H1 (cell line): ENCODE measurements around the gene CAST. TPM values are rescaled to one million over a fixed set of nuclear protein-coding genes. Genes with fewer than 3 reads are reported as not detected.

Source experiments
- CTCF ChIA-PET: fragments of 300-600 bp; sonication (Branson Sonifier 250); formaldehyde crosslinking; loops from one replicate; lab custom pipeline; 2021; ENCODE audit not compliant: partially characterized antibody; lab: Charles Lee
- POLR2A ChIA-PET: fragments of 300-600 bp; sonication (Branson Sonifier 250); formaldehyde crosslinking; loops from one replicate; lab custom pipeline; 2021; ENCODE audit warnings: inconsistent platforms; ENCODE audit not compliant: partially characterized antibody; lab: Charles Lee
- DNase-seq, 2 experiments: peaks; one replicate each; pipeline versions ENCODE4 v3.0.0 to v3.0.0-alpha.2; 2010 to 2022; ENCODE audit warnings: low spot score in 2 of 2, low read depth in 1 of 2, mixed read lengths in 1 of 2
- FAIRE-seq: peaks from 2 replicates; lab custom pipeline; 2011; peaks lifted over from hg19 to GRCh38; lab: Jason Lieb, UNC
- H2AFZ ChIP-seq: 2 replicates; pipeline ENCODE4 v1.8.1; 2012; ENCODE audit warnings: low read length, inconsistent platforms
- H2AK5ac ChIP-seq: 2 replicates; pipeline ENCODE4 v1.6.1; 2013; ENCODE audit warnings: low read depth, low read length
- H2BK120ac ChIP-seq: replicated peaks from 2 replicates; pipeline ENCODE3; 2013; ENCODE audit warnings: low read depth, low read length, inconsistent platforms
- H2BK12ac ChIP-seq: 2 replicates; pipeline ENCODE4 v1.6.1; 2013; ENCODE audit warnings: low read depth, low read length
- H2BK15ac ChIP-seq: 2 replicates; pipeline ENCODE4 v1.6.1; 2013; ENCODE audit warnings: low read length
- H2BK20ac ChIP-seq: 2 replicates; pipeline ENCODE4 v1.6.1; 2013; ENCODE audit warnings: low read length
- H2BK5ac ChIP-seq: 2 replicates; pipeline ENCODE4 v1.6.1; 2013; ENCODE audit warnings: low read depth, low read length
- H3K14ac ChIP-seq: 2 replicates; pipeline ENCODE4 v1.6.1; 2013; ENCODE audit warnings: inconsistent platforms; ENCODE audit not compliant: insufficient read length
- H3K18ac ChIP-seq: 2 replicates; pipeline ENCODE4 v1.6.1; 2013; ENCODE audit warnings: low read length; ENCODE audit errors: extremely low read depth
- H3K23ac ChIP-seq: 2 replicates; pipeline ENCODE4 v1.6.1; 2013; ENCODE audit warnings: inconsistent platforms; ENCODE audit not compliant: insufficient read length
- H3K23me2 ChIP-seq: 2 replicates; pipeline ENCODE4 v1.6.1; 2013; ENCODE audit warnings: low read depth, low read length
- H3K27ac ChIP-seq: 2 replicates; pipeline ENCODE4 v1.6.1; 2011; ENCODE audit warnings: low read depth, low read length, inconsistent platforms
- H3K27me3 ChIP-seq, 4 experiments: replicated peaks in 1 of 4; 1 replicate in 1 of 4; 2 replicates in 3 of 4; pipeline versions ENCODE4 v1.6.1 to v1.8.1; 2011 to 2013; ENCODE audit warnings: low read length in 3 of 4, mild to moderate bottlenecking in 3 of 4, inconsistent platforms in 2 of 4, mixed read lengths in 2 of 4, moderate library complexity in 1 of 4; ENCODE audit not compliant: control insufficient read depth in 3 of 4, insufficient read depth in 3 of 4; ENCODE audit errors: extremely low read depth in 1 of 4
- H3K36me3 ChIP-seq, 4 experiments: 2 replicates each; pipeline versions ENCODE4 v1.6.1 to v1.8.1; 2011 to 2013; ENCODE audit warnings: mild to moderate bottlenecking in 4 of 4, low read length in 3 of 4, moderate library complexity in 2 of 4, control low read depth in 1 of 4, inconsistent platforms in 1 of 4; ENCODE audit not compliant: insufficient read depth in 4 of 4, control insufficient read depth in 2 of 4
- H3K4ac ChIP-seq: replicated peaks from 2 replicates; pipeline ENCODE3; 2013; ENCODE audit warnings: low read length, low read depth, mixed read lengths, inconsistent platforms; ENCODE audit not compliant: insufficient read length
- H3K4me1 ChIP-seq, 4 experiments: replicated peaks in 1 of 4; 1 replicate in 1 of 4; 2 replicates in 3 of 4; pipeline versions ENCODE4 v1.6.1 to v1.8.1; 2011 to 2013; ENCODE audit warnings: low read length in 3 of 4, inconsistent platforms in 2 of 4, mixed read lengths in 1 of 4; ENCODE audit not compliant: insufficient read depth in 4 of 4, control insufficient read depth in 3 of 4
- H3K4me2 ChIP-seq, 2 experiments: 2 replicates each; pipeline versions ENCODE4 v1.6.1 to v1.8.1; 2011 to 2013; ENCODE audit warnings: low read depth in 2 of 2, low read length in 2 of 2, control low read depth in 1 of 2, inconsistent platforms in 1 of 2, mild to moderate bottlenecking in 1 of 2; ENCODE audit not compliant: insufficient read depth in 1 of 2
- H3K4me3 ChIP-seq, 4 experiments: fragments of 200-600, 300-600 bp in 1 of 4; sonication (generic), shearing (Covaris generic), sonication (Bioruptor Twin) in 1 of 4; 2 replicates each; pipeline versions ENCODE4 v1.5.1 to v1.8.1; 2011 to 2016; ENCODE audit warnings: low read length in 4 of 4, low read depth in 3 of 4, control low read depth in 2 of 4, inconsistent platforms in 2 of 4, mild to moderate bottlenecking in 2 of 4, mixed read lengths in 1 of 4, moderate library complexity in 1 of 4; ENCODE audit not compliant: insufficient read depth in 2 of 4; ENCODE audit errors: extremely low read depth in 1 of 4
- H3K56ac ChIP-seq: replicated peaks from 2 replicates; pipeline ENCODE3; 2013; ENCODE audit warnings: low read depth, mild to moderate bottlenecking, mixed read lengths, low read length, inconsistent platforms; ENCODE audit not compliant: insufficient read length
- H3K79me1 ChIP-seq: 2 replicates; pipeline ENCODE4 v1.6.1; 2013; ENCODE audit warnings: low read depth, low read length, control low read depth
- H3K79me2 ChIP-seq, 2 experiments: 2 replicates each; pipeline versions ENCODE4 v1.6.1 to v1.8.1; 2012 to 2013; ENCODE audit warnings: low read length in 2 of 2, mild to moderate bottlenecking in 2 of 2, inconsistent platforms in 1 of 2; ENCODE audit not compliant: insufficient read depth in 2 of 2, control insufficient read depth in 1 of 2
- H3K9ac ChIP-seq, 4 experiments: replicated peaks in 1 of 4; 1 replicate in 1 of 4; 2 replicates in 3 of 4; pipeline versions ENCODE4 v1.6.1 to v1.8.1; 2011 to 2013; ENCODE audit warnings: low read depth in 3 of 4, low read length in 3 of 4, control low read depth in 2 of 4, mild to moderate bottlenecking in 2 of 4, moderate library complexity in 2 of 4, inconsistent platforms in 1 of 4; ENCODE audit errors: extremely low read depth in 1 of 4
- H3K9me3 ChIP-seq, 2 experiments: 2 replicates each; pipeline versions ENCODE4 v1.6.1 to v1.8.1; 2012 to 2013; ENCODE audit warnings: mild to moderate bottlenecking in 2 of 2, moderate library complexity in 2 of 2, control low read depth in 1 of 2, inconsistent platforms in 1 of 2, low read depth in 1 of 2, low read length in 1 of 2, mixed read lengths in 1 of 2; ENCODE audit not compliant: insufficient read depth in 2 of 2
- H4K20me1 ChIP-seq, 2 experiments: replicated peaks in 1 of 2; 2 replicates each; pipeline versions ENCODE3 to v1.8.1; 2011 to 2013; ENCODE audit warnings: inconsistent platforms in 2 of 2, low read length in 2 of 2, mild to moderate bottlenecking in 1 of 2; ENCODE audit not compliant: insufficient read depth in 2 of 2, control insufficient read depth in 1 of 2
- H4K5ac ChIP-seq: 2 replicates; pipeline ENCODE4 v1.6.1; 2013; ENCODE audit warnings: low read length, low read depth, mixed read lengths, inconsistent platforms; ENCODE audit not compliant: insufficient read length
- H4K8ac ChIP-seq: 2 replicates; pipeline ENCODE4 v1.8.0; 2013; ENCODE audit warnings: mild to moderate bottlenecking, moderate library complexity, low read length, inconsistent platforms; ENCODE audit not compliant: insufficient read depth; ENCODE audit errors: extremely low read depth
- H4K91ac ChIP-seq: replicated peaks from 2 replicates; pipeline ENCODE3; 2013; ENCODE audit warnings: low read length, mixed read lengths, inconsistent platforms; ENCODE audit not compliant: insufficient read length
- ASH2L ChIP-seq: fragments of 200-600, 300-600 bp; sonication (generic); IDR thresholded peaks from one replicate; pipeline ENCODE4 v1.7.1; 2017; ENCODE audit warnings: low read length
- BRCA1 ChIP-seq: IDR thresholded peaks from 2 replicates; pipeline ENCODE4 v1.6.1; 2012; ENCODE audit warnings: low read depth, low read length, improper control_type of control experiment
- CEBPB ChIP-seq: IDR thresholded peaks from 2 replicates; pipeline ENCODE4 v1.6.1; 2012; ENCODE audit warnings: low read depth, low read length
- FOSL1 ChIP-seq: IDR thresholded peaks from 2 replicates; pipeline ENCODE4 v1.6.1; 2011; ENCODE audit warnings: mild to moderate bottlenecking, low read depth, low read length, moderate library complexity; ENCODE audit not compliant: insufficient read depth
- KDM1A ChIP-seq: fragments of 200-600, 300-600 bp; sonication (generic); IDR thresholded peaks from 2 replicates; pipeline ENCODE4 v1.7.1; 2016; ENCODE audit warnings: mild to moderate bottlenecking, low read length, borderline replicate concordance
- POLR2A ChIP-seq, 2 experiments: IDR thresholded peaks; 1 replicate in 1 of 2; 2 replicates in 1 of 2; pipeline ENCODE4 v1.6.1; 2011; ENCODE audit warnings: low read depth in 2 of 2, low read length in 2 of 2, mild to moderate bottlenecking in 2 of 2; ENCODE audit errors: control extremely low read depth in 1 of 2
- RFX5 ChIP-seq: IDR thresholded peaks from 2 replicates; pipeline ENCODE4 v1.6.1; 2011; ENCODE audit warnings: low read depth, low read length, improper control_type of control experiment, borderline replicate concordance
- SP4 ChIP-seq: IDR thresholded peaks from 2 replicates; pipeline ENCODE4 v1.6.1; 2012; ENCODE audit warnings: low read length, inconsistent platforms
- TAF7 ChIP-seq: optimal IDR thresholded peaks from 2 replicates; pipeline ENCODE3; 2011; ENCODE audit warnings: low read depth, mild to moderate bottlenecking, inconsistent platforms, low read length, moderate library complexity, borderline replicate concordance
- USF2 ChIP-seq: IDR thresholded peaks from 2 replicates; pipeline ENCODE4 v1.6.1; 2011; ENCODE audit warnings: low read length, improper control_type of control experiment
- YY1 ChIP-seq: IDR thresholded peaks from 2 replicates; pipeline ENCODE4 v1.6.1; 2011; ENCODE audit warnings: low read depth, mild to moderate bottlenecking, low read length
- WGBS, 2 experiments: shearing (Covaris generic) in 1 of 2; methylation state at CpG; one replicate each; pipeline versions ENCODE4 v1.1.6 to v1.1.7; 2013 to 2015; ENCODE audit warnings: low lambda C conversion rate in 2 of 2, mixed read lengths in 2 of 2, inconsistent platforms in 1 of 2, low coverage in 1 of 2, missing lambda C conversion rate in 1 of 2; ENCODE audit not compliant: insufficient replicate concordance in 2 of 2, insufficient coverage in 1 of 2, insufficient read length in 1 of 2; ENCODE audit errors: extremely low coverage in 1 of 2, missing lambda C conversion rate in 1 of 2; 5-methylcytosine and 5-hydroxymethylcytosine counted together
- polyA plus RNA-seq, 7 experiments: library from polyadenylated mRNA; depleted of rRNA in 3 of 7; stranded (reverse) in 5 of 7; unstranded in 2 of 7; fragments of >200 nt in 5 of 7; fragments of 200-250 nt in 2 of 7; gene quantifications; 1 replicate in 5 of 7; 2 replicates in 1 of 7; 4 replicates in 1 of 7; pipeline versions ENCODE4 v1.2.1 to v1.2.3, GENCODE V29; 2011 to 2013; ENCODE audit warnings: missing spikeins in 2 of 7, mixed read lengths in 2 of 7
- total RNA-seq: library from RNA; stranded (reverse); fragmentation: NEBNext Ultra II Directional; extraction: Animal tissue kit (Norgen Biotek cat#: 25700); gene quantifications from 2 replicates; pipeline ENCODE4 v1.2.1, GENCODE V29; 2021
- TF ChIP-seq, protein P1 (sequence below), 3 experiments: IDR thresholded peaks; 1 replicate in 2 of 3; 2 replicates in 1 of 3; pipeline versions ENCODE4 v1.5.1 to v1.6.1; 2011; ENCODE audit warnings: low read length in 3 of 3, mild to moderate bottlenecking in 3 of 3, inconsistent platforms in 2 of 3, low read depth in 1 of 3, moderate library complexity in 1 of 3; ENCODE audit not compliant: insufficient read depth in 1 of 3; ENCODE audit errors: control extremely low read depth in 1 of 3

Gene CAST
- total and polyA plus RNA-seq, 2 of the 8 experiments (the other 6 are each of a cell fraction or from before 2014, with no cell fraction given) = 9.0 to 48.2 TPM

- H3K4me1 ChIP-seq = no peaks in the 10 kb centered on the region
- ChIA-PET CTCF (interaction anchor here (0.6 to 2.7 kb wide), 27 partner anchors 10 to 413 kb away, joined by 3 to 20 read pairs (median 4); no protein-coding TSS in a partner anchor), POLR2A (no interaction called here)
- H2AK5ac ChIP-seq = no peak overlapping the region
- no peak overlapping the region for H3K27ac ChIP-seq
- H3K4me3 ChIP-seq = no peak overlapping the region
- H3K4me2 ChIP-seq = no peak overlapping the region
- H2BK12ac ChIP-seq = no peak overlapping the region
- no peaks in the 10 kb centered on the region for H3K23me2 ChIP-seq
- H3K36me3 ChIP-seq = peaks cover 0 to 4% (median 1%) of the 10 kb centered on the region in 4 experiments; a peak in 2 of 8 replicates
- no peak overlapping the region for H3K18ac ChIP-seq
- H2BK20ac ChIP-seq = no peak overlapping the region
- no peak overlapping the region for H2BK5ac ChIP-seq
- H3K9me3 ChIP-seq = no peaks in the 10 kb centered on the region
- DNase-seq = no peak
- H4K5ac ChIP-seq = no peak overlapping the region
- 100% methylated on average over 4 of the region's 4 CpGs; no CpG with 5 or more reads in 1 of the 2 experiments for WGBS, 2 experiments
- H3K9ac ChIP-seq = no peak overlapping the region
- FAIRE-seq = no peak
- no peaks in the 10 kb centered on the region for H3K79me1 ChIP-seq
- H4K91ac ChIP-seq = no peak overlapping the region
- H3K56ac ChIP-seq = no peak overlapping the region
- H3K27me3 ChIP-seq = no peaks in the 10 kb centered on the region
- H3K4ac ChIP-seq = no peak overlapping the region
- H2AFZ ChIP-seq = no peak overlapping the region
- H2BK15ac ChIP-seq = no peak overlapping the region
- H2BK120ac ChIP-seq = no peak overlapping the region
- no peak overlapping the region for H4K8ac ChIP-seq
- H3K23ac ChIP-seq = no peak overlapping the region
- no peaks in the 10 kb centered on the region for H4K20me1 ChIP-seq
- no peaks in the 10 kb centered on the region for H3K79me2 ChIP-seq
- no peak overlapping the region for H3K14ac ChIP-seq
- no peak for TF ChIP-seq KDM1A
- no peak for TF ChIP-seq RFX5
- TF ChIP-seq FOSL1 = no peak
- no peak for TF ChIP-seq SP4
- TF ChIP-seq, protein P1, sequence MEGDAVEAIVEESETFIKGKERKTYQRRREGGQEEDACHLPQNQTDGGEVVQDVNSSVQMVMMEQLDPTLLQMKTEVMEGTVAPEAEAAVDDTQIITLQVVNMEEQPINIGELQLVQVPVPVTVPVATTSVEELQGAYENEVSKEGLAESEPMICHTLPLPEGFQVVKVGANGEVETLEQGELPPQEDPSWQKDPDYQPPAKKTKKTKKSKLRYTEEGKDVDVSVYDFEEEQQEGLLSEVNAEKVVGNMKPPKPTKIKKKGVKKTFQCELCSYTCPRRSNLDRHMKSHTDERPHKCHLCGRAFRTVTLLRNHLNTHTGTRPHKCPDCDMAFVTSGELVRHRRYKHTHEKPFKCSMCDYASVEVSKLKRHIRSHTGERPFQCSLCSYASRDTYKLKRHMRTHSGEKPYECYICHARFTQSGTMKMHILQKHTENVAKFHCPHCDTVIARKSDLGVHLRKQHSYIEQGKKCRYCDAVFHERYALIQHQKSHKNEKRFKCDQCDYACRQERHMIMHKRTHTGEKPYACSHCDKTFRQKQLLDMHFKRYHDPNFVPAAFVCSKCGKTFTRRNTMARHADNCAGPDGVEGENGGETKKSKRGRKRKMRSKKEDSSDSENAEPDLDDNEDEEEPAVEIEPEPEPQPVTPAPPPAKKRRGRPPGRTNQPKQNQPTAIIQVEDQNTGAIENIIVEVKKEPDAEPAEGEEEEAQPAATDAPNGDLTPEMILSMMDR (IDR thresholded peaks at IDR 0.05; ENCODE audit: control extremely low read depth in 1 of 3, insufficient read depth in 1 of 3, low read depth in 1 of 3, low read length in 3 of 3) = no peak
- no peak for TF ChIP-seq CEBPB
- TF ChIP-seq YY1 = no peak
- no peak for TF ChIP-seq POLR2A (IDR thresholded peaks at IDR 0.05; ENCODE audit: control extremely low read depth in 1 of 2, low read depth in 2 of 2, low read length in 2 of 2)
- no peak for TF ChIP-seq BRCA1
- TF ChIP-seq USF2 = no peak
- no peak for TF ChIP-seq ASH2L
- no peak for TF ChIP-seq TAF7
Measured at GRCh38 chr5:96753017-96753397, 90.8 kb downstream of the CAST start.
